ENCODE results near the gene SLC43A3.

The SLC43A3 gene

GRCh38 chr11:57426439-57426928, 437 bp downstream of the SLC43A3 start:
- no peak for TF ChIP-seq ZNF274 (IDR thresholded peaks at IDR 0.05; ENCODE audit: low read depth, low read length)
- H3K4me3 ChIP-seq (ENCODE audit: low read length) = peak overlapping the region; percentile 80

- peak overlapping the region; percentile 80 for H3K4me3 ChIP-seq (ENCODE audit: low read length)
- TF ChIP-seq ZNF274 (IDR thresholded peaks at IDR 0.05; ENCODE audit: low read depth, low read length) = no peak
These were observed 1.1 kb downstream of the SLC43A3 start for GRCh38 chr11:57425565-57426438.

- peak overlapping the region; percentile 80; the same call in 1 of the 2 replicates for H3K4me3 ChIP-seq (ENCODE audit: low read length)
- no peak for TF ChIP-seq ZNF274 (IDR thresholded peaks at IDR 0.05; ENCODE audit: low read depth, low read length)
These were observed 1.9 kb downstream of the SLC43A3 start for GRCh38 chr11:57424792-57425564.

- H3K4me3 ChIP-seq (ENCODE audit: low read length) = peak overlapping the region; percentile 80; the same call in 1 of the 2 replicates
- TF ChIP-seq ZNF274 (IDR thresholded peaks at IDR 0.05; ENCODE audit: low read depth, low read length) = no peak
These were observed 2.7 kb downstream of the SLC43A3 start for GRCh38 chr11:57424137-57424791.

GRCh38 chr11:57422669-57423068, 4.3 kb downstream of the SLC43A3 start:
- H3K4me3 ChIP-seq (ENCODE audit: low read length) = no peak overlapping the region
- TF ChIP-seq ZNF274 (IDR thresholded peaks at IDR 0.05; ENCODE audit: low read depth, low read length) = no peak

- no peak overlapping the region for H3K4me3 ChIP-seq (ENCODE audit: low read length)
- TF ChIP-seq ZNF274 (IDR thresholded peaks at IDR 0.05; ENCODE audit: low read depth, low read length) = no peak
These were observed 5.1 kb downstream of the SLC43A3 start for GRCh38 chr11:57421805-57422204.

- no peak overlapping the region for H3K4me3 ChIP-seq (ENCODE audit: low read length)
- TF ChIP-seq ZNF274 (IDR thresholded peaks at IDR 0.05; ENCODE audit: low read depth, low read length) = no peak
These were observed 5.9 kb downstream of the SLC43A3 start for GRCh38 chr11:57421066-57421465.

GRCh38 chr11:57419146-57419545, 7.8 kb downstream of the SLC43A3 start:
- TF ChIP-seq ZNF274 (IDR thresholded peaks at IDR 0.05; ENCODE audit: low read depth, low read length) = no peak
- H3K4me3 ChIP-seq (ENCODE audit: low read length) = no peak overlapping the region

- TF ChIP-seq ZNF274 (IDR thresholded peaks at IDR 0.05; ENCODE audit: low read depth, low read length) = no peak
These were observed 8.8 kb downstream of the SLC43A3 start for GRCh38 chr11:57418131-57418530.

GRCh38 chr11:57417056-57417455, 9.9 kb downstream of the SLC43A3 start:
- no peak for TF ChIP-seq ZNF274 (IDR thresholded peaks at IDR 0.05; ENCODE audit: low read depth, low read length)
- no peak overlapping the region for H3K4me3 ChIP-seq (ENCODE audit: low read length)

More at GRCh38 chr11:57418131-57418530, 8.8 kb downstream of the SLC43A3 start:
- no peak overlapping the region for H3K4me3 ChIP-seq (ENCODE audit: low read length)

GRCh38 chr11:57416436-57416835, 10.5 kb downstream of the SLC43A3 start:
- no peak overlapping the region for H3K4me3 ChIP-seq (ENCODE audit: low read length)
- TF ChIP-seq ZNF274 (IDR thresholded peaks at IDR 0.05; ENCODE audit: low read depth, low read length) = no peak

GRCh38 chr11:57414612-57415212, 12.2 kb downstream of the SLC43A3 start:
- no peak overlapping the region for H3K4me3 ChIP-seq (ENCODE audit: low read length)
- TF ChIP-seq ZNF274 (IDR thresholded peaks at IDR 0.05; ENCODE audit: low read depth, low read length) = no peak

- no peak overlapping the region for H3K4me3 ChIP-seq (ENCODE audit: low read length)
- no peak for TF ChIP-seq ZNF274 (IDR thresholded peaks at IDR 0.05; ENCODE audit: low read depth, low read length)
These were observed 13.2 kb downstream of the SLC43A3 start for GRCh38 chr11:57413681-57414080.

- no peak for TF ChIP-seq ZNF274 (IDR thresholded peaks at IDR 0.05; ENCODE audit: low read depth, low read length)
- no peak overlapping the region for H3K4me3 ChIP-seq (ENCODE audit: low read length)
These were observed 16.6 kb downstream of the SLC43A3 start for GRCh38 chr11:57410287-57410686.

Data from GM08714 (cell line).